Measurements from ENCODE around the gene COL18A1.

Gene COL18A1

DNA sequence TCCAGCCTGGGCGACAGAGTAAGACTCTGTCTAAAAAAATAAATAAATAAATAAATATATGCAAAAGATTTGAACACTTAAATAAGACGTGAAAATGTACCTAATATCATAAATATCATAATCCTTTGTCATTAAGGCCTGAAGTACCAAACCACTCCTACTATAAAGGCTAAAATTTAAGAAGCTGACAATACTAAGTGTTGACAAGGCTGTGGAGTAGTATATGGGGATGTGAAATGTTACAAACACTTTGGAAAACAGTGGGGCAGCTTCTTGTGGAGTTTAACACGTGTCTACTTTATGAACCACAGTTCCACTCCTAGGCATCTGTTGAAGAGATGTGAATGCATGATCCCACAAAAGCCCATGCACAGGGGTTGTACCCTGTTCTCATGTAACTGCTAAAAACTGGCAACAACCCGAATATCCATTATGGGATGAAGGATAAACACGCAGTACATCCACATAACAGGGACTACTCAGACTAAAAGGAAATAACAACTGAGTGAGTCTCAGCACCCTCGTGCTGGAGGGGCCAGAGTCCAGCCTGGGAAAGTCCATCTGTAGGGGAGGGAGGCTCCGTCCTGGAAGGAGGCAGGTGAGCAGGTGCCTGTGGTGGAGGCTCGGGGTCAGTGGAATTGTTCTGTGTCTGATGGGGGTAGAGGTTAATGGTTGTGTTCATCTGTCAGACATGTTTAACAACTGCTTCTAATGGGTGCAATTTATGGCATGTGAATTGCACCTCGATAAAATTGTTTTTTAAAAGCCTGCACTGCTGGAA, 143.9 kb downstream of the COL18A1 start:
- Mint-ChIP-seq H3K27ac (peak overlapping the region; percentile 84), H3K4me3 (peak overlapping the region; percentile 9), H3K4me1 (peaks cover 36% of the 10 kb centered on the region), H3K9me3 (no peaks in the 10 kb centered on the region), H3K27me3 (peaks cover 4% of the 10 kb centered on the region), H3K36me3 (no peaks in the 10 kb centered on the region)
- CTCF ChIA-PET = no interaction called here
- DNase-seq = no peak

DNA sequence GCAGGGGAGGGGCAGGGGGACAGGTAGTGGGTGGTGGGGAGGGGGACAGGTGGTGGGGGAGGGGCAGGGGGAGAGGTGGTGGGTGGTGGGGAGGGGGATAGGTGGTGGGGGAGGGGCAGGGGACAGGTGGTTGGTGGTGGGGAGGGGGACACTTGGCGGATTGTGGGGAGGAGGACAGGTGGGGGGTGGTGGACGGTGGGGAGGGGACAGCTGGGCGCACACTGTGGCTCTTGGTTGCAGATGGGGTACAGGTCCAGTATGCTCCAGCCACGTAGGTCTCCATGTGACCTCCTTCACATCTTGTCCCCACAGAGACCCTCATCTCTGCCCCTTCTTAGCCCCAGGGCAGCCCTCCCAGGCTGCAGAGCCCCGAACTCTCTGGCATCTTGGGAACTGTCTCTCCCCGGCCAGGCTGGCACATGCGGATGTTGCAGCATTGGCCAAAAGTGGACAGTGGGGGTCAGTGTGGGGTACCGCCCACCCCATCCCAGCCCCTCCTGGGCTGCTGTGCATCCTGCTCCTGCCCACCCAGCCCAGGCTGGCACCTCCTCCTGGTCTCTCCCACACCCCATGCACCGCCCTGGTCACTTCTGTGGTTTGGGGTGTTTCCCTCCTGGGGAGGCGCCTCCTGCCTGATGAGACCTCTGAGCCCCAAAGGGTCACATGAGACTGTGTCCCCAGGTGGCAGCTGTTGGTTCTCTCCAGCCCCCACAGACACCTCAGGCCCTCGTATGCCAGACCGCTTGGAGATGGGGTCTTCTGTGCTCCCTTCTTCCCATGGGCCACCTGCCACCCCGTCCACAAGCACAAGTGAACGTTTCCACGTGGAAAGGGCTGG, 144.9 kb downstream of the COL18A1 start:
- CTCF ChIA-PET = no interaction called here
- no peak for DNase-seq

GRCh38 chr21:45550522-45551210, 145.7 kb downstream of the COL18A1 start:
- H3K4me3 Mint-ChIP-seq = peak overlapping the region; percentile 65
- H3K36me3 Mint-ChIP-seq = no peaks in the 10 kb centered on the region
- peak; percentile 66 for DNase-seq
- CTCF ChIA-PET = no interaction called here
- H3K27ac Mint-ChIP-seq = peak overlapping the region; percentile 95
- peaks cover 5% of the 10 kb centered on the region for H3K27me3 Mint-ChIP-seq
- peaks cover 42% of the 10 kb centered on the region for H3K4me1 Mint-ChIP-seq
- no peaks in the 10 kb centered on the region for H3K9me3 Mint-ChIP-seq

More for the DNA sequence above, 144.9 kb downstream of the COL18A1 start:
- Mint-ChIP-seq H3K9me3 (no peaks in the 10 kb centered on the region), H3K27me3 (peaks cover 4% of the 10 kb centered on the region), H3K36me3 (no peaks in the 10 kb centered on the region), H3K27ac (peak overlapping the region; percentile 95), H3K4me1 (peaks cover 42% of the 10 kb centered on the region), H3K4me3 (peak overlapping the region; percentile 65)

- H3K36me3 Mint-ChIP-seq = no peaks in the 10 kb centered on the region
- peak overlapping the region; percentile 95 for H3K27ac Mint-ChIP-seq
- H3K9me3 Mint-ChIP-seq = no peaks in the 10 kb centered on the region
- DNase-seq = peak; percentile 44
- peak overlapping the region; percentile 65 for H3K4me3 Mint-ChIP-seq
- peaks cover 42% of the 10 kb centered on the region for H3K4me1 Mint-ChIP-seq
- peaks cover 6% of the 10 kb centered on the region for H3K27me3 Mint-ChIP-seq
- CTCF ChIA-PET = interaction anchor here (0.9 kb wide), 1 partner anchor 45 kb away, joined by 4 read pairs; no protein-coding TSS in a partner anchor
Measured at GRCh38 chr21:45551316-45551715, 146.4 kb downstream of the COL18A1 start.

GRCh38 chr21:45551783-45552695, 147.1 kb downstream of the COL18A1 start:
- H3K4me3 Mint-ChIP-seq = peak overlapping the region; percentile 65
- H3K36me3 Mint-ChIP-seq = no peaks in the 10 kb centered on the region
- DNase-seq = no peak
- no peaks in the 10 kb centered on the region for H3K9me3 Mint-ChIP-seq
- H3K27ac Mint-ChIP-seq = peak overlapping the region; percentile 95
- peaks cover 14% of the 10 kb centered on the region for H3K27me3 Mint-ChIP-seq
- CTCF ChIA-PET = interaction anchor here (0.6 to 0.9 kb wide), 2 partner anchors 42 to 44 kb away, joined by 3 to 4 read pairs; no protein-coding TSS in a partner anchor
- H3K4me1 Mint-ChIP-seq = peaks cover 42% of the 10 kb centered on the region

DNA sequence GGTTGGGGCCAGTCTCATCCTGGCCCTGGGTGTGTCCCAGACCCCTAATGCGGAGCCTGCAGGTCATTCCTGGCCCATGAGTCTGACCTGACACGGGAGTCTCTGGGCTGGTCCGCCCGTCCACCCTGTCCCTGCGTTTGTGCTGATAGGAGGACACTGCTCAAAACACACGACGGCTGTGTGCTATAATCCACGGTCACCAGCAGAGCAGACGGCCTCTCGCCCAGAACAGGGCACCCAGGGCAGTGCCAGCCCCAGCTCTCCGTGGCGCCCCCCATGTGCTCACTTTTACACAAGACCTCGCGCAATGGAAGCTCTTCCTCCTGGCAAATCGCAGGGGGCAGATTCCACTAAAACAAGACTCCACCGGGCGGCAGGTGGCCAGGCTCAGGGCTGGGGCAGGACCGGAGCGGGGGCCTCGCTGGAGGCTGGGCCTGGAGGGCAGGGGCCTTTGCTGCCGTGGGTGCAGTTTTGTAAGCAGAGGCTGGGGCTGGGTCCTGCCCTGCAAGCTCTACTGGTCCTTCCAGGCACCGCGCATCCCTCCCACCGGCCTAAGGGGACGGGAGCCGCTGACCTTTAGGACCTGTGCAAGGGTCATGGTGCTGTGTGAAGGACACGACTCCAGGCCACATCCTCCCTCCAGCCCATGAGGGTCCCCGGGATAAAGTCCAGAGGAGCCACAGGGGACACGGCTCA, 147.9 kb downstream of the COL18A1 start:
- no peaks in the 10 kb centered on the region for H3K36me3 Mint-ChIP-seq
- no peaks in the 10 kb centered on the region for H3K9me3 Mint-ChIP-seq
- no peak for DNase-seq
- peak overlapping the region; percentile 65 for H3K27ac Mint-ChIP-seq
- CTCF ChIA-PET = no interaction called here
- H3K27me3 Mint-ChIP-seq = peaks cover 22% of the 10 kb centered on the region
- peak overlapping the region; percentile 50 for H3K4me3 Mint-ChIP-seq
- H3K4me1 Mint-ChIP-seq = peaks cover 42% of the 10 kb centered on the region

- Mint-ChIP-seq H3K27ac (peak overlapping the region; percentile 91), H3K4me1 (peaks cover 35% of the 10 kb centered on the region), H3K4me3 (peak overlapping the region; percentile 80), H3K9me3 (no peaks in the 10 kb centered on the region), H3K27me3 (peaks cover 34% of the 10 kb centered on the region), H3K36me3 (no peaks in the 10 kb centered on the region)
- CTCF ChIA-PET = interaction anchor here (0.8 to 1.0 kb wide), 2 partner anchors 38 to 42 kb away, joined by 3 read pairs; no protein-coding TSS in a partner anchor
- peak; percentile 88 for DNase-seq
Measured at GRCh38 chr21:45554477-45555175, 149.7 kb downstream of the COL18A1 start.

GRCh38 chr21:45555251-45555556, 150.2 kb downstream of the COL18A1 start:
- Mint-ChIP-seq H3K4me3 (no peak overlapping the region), H3K9me3 (no peaks in the 10 kb centered on the region), H3K27ac (no peak overlapping the region), H3K4me1 (peaks cover 32% of the 10 kb centered on the region), H3K27me3 (peaks cover 37% of the 10 kb centered on the region), H3K36me3 (no peaks in the 10 kb centered on the region)
- DNase-seq = no peak
- CTCF ChIA-PET = interaction anchor here (1.6 kb wide), 1 partner anchor 41 kb away, joined by 16 read pairs; no protein-coding TSS in a partner anchor

GRCh38 chr21:45555557-45556301, 150.8 kb downstream of the COL18A1 start:
- peaks cover 42% of the 10 kb centered on the region for H3K27me3 Mint-ChIP-seq
- no peak overlapping the region for H3K4me3 Mint-ChIP-seq
- no peaks in the 10 kb centered on the region for H3K36me3 Mint-ChIP-seq
- peak; percentile 44 for DNase-seq
- no peak overlapping the region for H3K27ac Mint-ChIP-seq
- CTCF ChIA-PET = interaction anchor here (0.9 to 1.6 kb wide), 3 partner anchors 41 to 265 kb away, joined by 3 to 16 read pairs (median 5); no protein-coding TSS in a partner anchor
- peaks cover 27% of the 10 kb centered on the region for H3K4me1 Mint-ChIP-seq
- H3K9me3 Mint-ChIP-seq = no peaks in the 10 kb centered on the region

DNA sequence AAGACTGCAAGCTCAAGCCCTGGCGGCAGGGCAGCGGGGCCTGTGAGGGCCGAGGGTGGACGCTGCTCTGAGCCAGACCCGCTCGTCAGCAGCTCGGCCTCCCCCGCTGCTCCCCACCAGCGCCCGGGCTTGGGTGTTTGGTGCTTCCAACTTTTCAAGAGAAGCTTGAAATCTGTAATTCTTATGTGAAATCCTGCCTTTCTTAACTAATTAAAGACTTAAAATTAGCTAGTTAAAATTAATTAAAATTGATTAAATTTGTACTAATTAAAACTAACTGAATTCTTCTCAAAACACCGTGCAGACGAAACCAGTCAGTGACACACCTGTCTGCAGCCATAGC, 151.3 kb downstream of the COL18A1 start:
- H3K27ac Mint-ChIP-seq = no peak overlapping the region
- H3K9me3 Mint-ChIP-seq = no peaks in the 10 kb centered on the region
- no peaks in the 10 kb centered on the region for H3K36me3 Mint-ChIP-seq
- CTCF ChIA-PET = interaction anchor here (0.9 to 1.6 kb wide), 3 partner anchors 40 to 264 kb away, joined by 3 to 16 read pairs (median 5); no protein-coding TSS in a partner anchor
- DNase-seq = no peak
- H3K4me3 Mint-ChIP-seq = no peak overlapping the region
- H3K27me3 Mint-ChIP-seq = peaks cover 47% of the 10 kb centered on the region
- peaks cover 22% of the 10 kb centered on the region for H3K4me1 Mint-ChIP-seq

GRCh38 chr21:45556645-45557615, 152.0 kb downstream of the COL18A1 start:
- Mint-ChIP-seq H3K4me3 (no peak overlapping the region), H3K27me3 (peaks cover 52% of the 10 kb centered on the region), H3K27ac (no peak overlapping the region), H3K4me1 (peaks cover 15% of the 10 kb centered on the region), H3K9me3 (no peaks in the 10 kb centered on the region), H3K36me3 (no peaks in the 10 kb centered on the region)
- CTCF ChIA-PET = interaction anchor here (0.9 to 1.6 kb wide), 3 partner anchors 40 to 264 kb away, joined by 3 to 16 read pairs (median 5); no protein-coding TSS in a partner anchor
- DNase-seq = no peak
